CD4-positive, alpha-beta T cell treated with Interleukin-17A for 4 hours (primary cell): ENCODE measurements around the gene RHOT1.
"Not testable (repeated sequence)": the region's sequence is repeated elsewhere in the genome, so short reads cannot be mapped to it uniquely, and the experiment has no call there.

Experiments used
- DNase-seq: peaks from one replicate; pipeline ENCODE4 v3.0.0-alpha.2; 2020; ENCODE audit warnings: mixed read lengths

Gene RHOT1

GRCh38 chr17:32240750-32241149, 98.4 kb downstream of the RHOT1 start:
- no peak for DNase-seq

DNA sequence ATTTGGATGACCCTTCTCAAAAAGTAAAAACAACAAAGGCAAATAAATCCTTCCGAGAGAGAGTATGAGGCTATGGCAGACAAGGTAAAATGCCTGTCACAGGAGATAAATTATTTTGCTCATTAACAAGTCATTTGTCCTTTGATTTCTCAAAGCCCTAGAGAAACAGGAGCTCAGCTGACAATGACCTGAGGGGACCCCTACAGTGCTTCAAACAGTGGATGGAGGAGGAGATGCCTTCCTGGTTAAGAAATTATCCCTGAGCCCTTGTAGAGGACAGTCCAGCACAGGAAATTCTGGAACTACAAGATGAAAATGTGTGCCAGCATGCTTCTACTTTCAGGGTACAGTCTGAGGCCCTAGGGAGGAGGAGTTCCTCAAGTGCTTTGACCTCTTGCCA, 99.3 kb downstream of the RHOT1 start:
- DNase-seq: no peak

- no peak for DNase-seq
Observed at GRCh38 chr17:32249475-32249874, 107.2 kb downstream of the RHOT1 start.

GRCh38 chr17:32253117-32253611, 110.9 kb downstream of the RHOT1 start:
- peak; percentile 51 for DNase-seq

DNA sequence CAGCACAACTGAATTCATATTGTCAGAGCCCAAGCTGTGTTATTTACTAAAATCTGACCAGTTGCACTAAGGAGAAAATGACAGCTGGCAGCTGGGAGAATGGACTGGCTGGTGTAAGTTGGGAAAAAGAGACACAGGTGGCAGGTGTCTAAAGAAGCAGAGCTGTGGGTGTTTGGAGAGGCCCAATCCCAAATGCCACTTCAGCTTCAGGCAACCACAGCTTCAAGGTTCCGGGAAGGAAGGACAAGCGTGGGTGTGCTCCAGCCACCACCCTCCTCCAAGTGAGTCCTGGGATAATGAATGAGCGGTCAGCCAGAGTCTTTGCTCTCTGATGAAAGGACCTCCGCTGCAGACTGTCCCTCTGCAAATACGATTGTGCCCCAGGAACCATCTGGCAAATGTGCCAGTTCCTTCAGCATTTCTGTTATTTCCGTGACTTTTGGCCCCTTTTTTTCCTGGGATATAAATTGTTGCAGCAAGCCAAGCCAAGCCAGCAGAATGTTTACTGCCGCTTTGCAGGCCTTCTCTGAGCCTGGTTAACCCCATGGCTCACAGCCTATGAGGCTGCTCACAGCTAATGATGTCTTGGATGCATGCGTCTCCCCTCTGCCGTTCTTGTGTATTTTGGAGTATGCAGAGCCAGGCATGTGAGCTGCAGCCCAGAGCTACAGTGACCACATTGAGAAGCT, 113.9 kb downstream of the RHOT1 start:
- no peak for DNase-seq

GRCh38 chr17:32256701-32257019, 114.4 kb downstream of the RHOT1 start:
- DNase-seq: no peak

GRCh38 chr17:32258383-32259140, 116.3 kb downstream of the RHOT1 start:
- DNase-seq: no peak

- DNase-seq: no peak
Observed at GRCh38 chr17:32259586-32259985, 117.3 kb downstream of the RHOT1 start.

- no peak for DNase-seq
Observed at GRCh38 chr17:32261417-32261736, 119.1 kb downstream of the RHOT1 start.

DNA sequence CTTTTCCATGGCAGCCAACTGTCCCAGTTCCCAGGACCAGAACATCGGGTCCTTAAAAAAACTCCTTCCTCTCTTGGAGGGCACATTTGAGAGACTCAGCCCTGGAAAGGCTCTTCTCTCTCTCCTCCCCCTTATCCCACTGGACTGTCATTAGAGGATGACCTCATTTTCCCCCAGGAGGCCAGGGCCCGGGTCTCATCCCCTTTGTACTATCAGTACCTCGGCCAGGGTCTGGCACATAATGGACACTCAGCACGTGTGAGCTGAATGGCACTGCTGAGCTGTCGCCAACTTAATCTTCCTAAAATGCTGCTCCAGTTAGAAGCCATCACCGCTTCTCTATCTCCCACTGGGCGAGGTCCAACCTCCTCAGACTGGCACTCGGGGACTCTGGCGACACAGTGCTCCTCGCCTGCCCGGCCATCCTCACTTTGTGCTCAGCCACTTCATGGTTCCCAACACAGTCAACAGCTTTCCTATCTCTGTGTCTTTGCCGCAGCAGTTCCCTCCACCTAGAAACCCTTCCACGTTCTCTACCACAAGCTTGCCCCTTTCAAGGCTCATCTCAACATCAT, 119.7 kb downstream of the RHOT1 start:
- no peak for DNase-seq

GRCh38 chr17:32263515-32263914, 121.2 kb downstream of the RHOT1 start:
- DNase-seq: not testable (repeated sequence)

DNA sequence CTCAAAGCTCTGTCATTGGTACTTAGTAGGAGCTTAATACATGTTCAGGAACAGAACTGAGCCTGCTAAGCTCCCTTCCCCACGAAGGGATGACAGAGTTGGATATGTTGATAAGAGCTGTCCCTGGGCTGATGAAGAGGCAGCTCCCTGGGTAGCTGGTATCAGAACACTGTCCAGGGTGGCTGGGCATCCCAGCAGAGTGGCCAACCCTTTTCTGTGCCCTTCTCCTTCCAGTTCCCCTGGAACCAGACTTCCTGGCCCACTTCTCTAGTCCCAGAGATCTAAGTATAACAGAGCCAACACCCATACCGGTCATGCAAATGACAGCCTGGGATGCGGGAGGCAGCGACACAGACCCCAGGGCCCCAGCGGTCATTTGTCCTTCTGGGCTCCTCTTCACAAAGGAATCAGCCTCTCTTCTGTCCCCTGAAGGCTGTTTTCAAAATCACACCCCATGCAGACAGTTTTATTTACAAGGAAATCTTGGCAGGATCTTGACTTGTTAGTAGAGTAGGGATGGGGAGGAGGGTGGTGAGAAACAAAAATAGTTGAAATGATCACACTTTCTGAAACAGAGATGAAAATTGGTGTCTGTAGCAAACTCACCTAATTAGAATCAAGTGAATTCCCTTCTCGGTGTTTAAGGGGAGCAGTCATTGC, 122.0 kb downstream of the RHOT1 start:
- DNase-seq: no peak

DNA sequence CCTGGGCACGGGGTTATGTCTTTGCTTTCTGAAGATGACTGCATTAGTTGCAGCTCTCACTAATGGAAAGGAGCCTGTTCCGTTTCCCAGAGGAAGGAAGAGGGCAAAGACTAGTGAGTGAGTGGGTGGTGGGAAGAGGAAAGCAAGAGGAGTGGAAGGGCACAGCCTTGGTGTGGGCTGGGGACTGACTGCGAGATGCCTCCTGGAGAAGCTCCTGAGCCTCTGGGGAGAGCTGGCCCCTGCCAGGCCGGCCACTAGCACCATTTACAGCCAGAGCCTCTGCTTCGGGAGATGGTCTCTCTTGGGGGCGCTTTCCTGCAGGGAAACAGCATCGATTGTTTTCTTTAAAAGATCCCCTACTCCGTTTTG, 122.5 kb downstream of the RHOT1 start:
- no peak for DNase-seq

DNA sequence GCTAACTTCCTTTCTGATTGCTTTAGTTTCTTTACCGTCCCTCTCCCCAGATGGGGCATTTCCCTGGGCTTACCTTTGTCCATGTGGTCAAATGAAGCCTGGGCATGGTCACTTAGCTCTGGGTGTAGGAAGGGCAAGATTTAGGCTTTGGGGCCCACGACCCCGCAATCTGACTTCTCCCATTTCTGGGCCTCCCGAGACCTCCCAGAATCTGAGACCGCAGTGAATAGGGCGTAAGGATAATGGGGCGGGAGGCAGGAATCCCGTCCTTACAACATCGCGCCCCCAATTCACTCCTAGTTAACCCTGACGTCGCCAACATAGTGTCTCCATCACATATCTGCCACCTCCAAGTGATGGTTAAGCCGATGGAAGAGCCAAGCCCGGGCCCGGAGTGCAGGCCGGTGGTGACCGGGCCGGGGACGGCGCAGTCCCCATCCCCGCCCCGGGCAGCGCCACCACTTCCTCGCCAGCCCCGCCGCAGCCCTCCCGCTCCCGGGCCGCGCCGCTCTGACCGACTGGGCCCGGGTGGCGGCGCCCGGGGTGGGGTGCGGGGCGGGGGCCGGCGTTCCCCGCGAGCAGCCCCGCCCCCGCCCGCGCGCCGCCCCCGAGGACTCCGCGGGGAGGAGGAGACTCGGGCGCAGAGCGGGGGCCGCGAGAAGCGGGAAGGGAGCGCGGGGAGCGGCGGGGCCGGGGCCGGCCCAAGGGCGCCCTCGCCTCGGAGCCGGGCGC, 123.1 kb downstream of the RHOT1 start, which contains the start of gene RHBDL3:
TSS of gene RHBDL3 (plus strand) at position 641 of the 732 bp plus-strand sequence. CDS start 358 bp downstream, outside the sequence.
- DNase-seq: peak; percentile 37

DNA sequence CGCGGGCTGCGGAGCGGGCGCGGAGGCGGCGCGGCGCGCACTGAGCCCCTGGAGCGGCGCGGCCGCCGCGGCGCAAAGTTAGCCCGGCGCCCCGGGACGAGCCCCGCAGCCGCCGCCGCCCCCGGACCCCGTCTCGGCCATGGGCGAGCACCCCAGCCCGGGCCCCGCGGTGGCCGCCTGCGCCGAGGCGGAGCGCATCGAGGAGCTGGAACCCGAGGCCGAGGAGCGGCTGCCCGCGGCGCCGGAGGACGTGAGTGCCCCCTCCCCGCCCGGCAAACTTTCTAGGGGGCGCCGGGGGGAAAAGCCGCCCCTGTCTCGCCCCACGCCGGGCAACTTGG, 123.7 kb downstream of the RHOT1 start:
- DNase-seq: no peak

GRCh38 chr17:32266389-32267301, 124.3 kb downstream of the RHOT1 start:
- DNase-seq: peak; percentile 23

DNA sequence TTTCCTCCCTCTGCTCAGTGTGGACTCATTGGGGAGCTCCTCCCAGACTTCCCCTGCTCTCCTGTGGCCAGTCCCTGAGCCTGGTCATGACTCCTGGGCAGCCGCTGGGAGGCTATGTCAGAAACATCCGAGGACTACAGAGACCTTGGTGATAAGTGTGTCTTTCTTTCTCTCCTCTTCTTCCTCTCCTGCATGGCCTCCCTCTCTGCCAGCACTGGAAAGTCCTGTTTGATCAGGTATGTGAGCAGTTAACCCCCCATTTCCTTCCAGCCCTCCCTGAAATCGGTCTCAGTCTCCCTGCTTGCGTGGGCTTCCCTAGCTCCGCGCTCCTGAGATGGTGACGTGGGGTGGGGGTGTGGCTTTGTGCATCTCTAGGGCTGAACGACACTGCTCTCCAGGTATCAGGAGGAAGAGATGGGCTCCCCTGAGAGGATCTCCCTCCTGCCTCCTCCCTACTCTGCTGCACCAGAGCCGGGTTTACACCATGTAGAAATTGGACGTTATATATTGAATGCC, 125.4 kb downstream of the RHOT1 start:
- DNase-seq: peak; percentile 47

DNA sequence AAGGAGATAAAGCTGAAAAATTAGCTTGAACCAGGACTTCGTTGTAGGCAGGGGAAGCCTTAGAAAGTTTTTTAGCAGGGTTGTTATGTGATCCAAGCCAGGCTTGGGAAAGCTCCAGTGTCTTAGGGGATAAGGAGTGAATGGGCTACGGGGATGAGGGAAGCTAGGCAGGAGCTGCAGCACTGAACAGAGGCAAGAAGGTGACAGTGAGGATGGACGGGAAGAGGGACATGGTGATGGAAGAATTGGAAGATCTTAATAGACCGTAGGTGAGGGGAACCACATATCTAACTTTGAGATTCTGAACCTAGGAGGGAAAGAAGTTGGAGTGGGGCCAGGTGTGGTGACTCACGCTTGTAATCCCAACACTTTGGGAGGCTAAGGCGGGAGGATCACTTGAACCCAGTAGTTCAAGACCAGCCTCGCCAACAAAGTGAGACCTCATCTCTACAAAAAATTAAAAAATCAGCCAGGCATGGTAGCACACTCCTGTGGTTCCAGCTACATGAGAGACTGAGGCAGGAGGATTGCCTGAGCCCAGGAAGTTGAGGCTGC, 126.5 kb downstream of the RHOT1 start:
- DNase-seq: no peak

DNA sequence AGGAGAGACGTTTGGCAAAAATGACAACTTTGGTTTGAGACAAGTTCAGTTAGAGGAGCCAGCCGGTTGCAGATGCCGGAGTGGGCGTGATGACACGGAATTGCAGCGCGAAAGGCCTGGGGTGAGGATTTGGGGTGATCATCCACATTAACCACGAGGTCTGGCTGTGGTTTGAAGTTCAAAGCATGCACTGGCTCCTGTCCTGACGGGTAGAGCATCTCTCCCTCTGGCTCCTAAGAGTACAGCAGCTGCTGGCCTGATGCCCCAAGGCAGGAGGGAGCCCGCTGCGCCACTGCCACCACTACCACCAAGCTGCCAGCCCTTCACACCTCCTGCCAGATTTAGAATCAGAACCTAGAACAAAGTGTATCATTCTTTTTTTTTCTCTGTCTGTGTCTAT, 127.1 kb downstream of the RHOT1 start:
- DNase-seq: no peak

DNA sequence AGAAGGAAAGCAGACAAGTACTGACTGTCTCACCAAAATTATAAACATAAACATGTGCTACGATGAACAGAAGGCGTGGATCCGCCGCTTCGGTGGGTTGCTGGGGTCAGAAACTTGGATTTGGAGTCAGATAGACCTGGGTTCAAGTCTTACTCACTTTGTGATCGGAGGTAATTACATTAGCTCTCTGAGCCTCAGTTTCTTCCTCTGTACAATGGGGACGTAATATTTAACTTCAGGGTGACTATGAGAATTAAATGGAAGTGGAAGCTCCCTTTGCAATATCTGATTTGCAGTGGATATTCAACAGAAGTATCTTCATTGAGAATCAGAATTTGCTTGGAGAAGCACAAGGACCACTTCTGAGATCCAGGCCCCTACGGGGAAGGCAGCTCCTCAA, 129.5 kb downstream of the RHOT1 start:
- DNase-seq: no peak

- no peak for DNase-seq
Observed at GRCh38 chr17:32274101-32274500, 131.8 kb downstream of the RHOT1 start.
